Endothelial cell (in vitro differentiated cells): ENCODE measurements around the gene KCNJ12. TPM values are rescaled to one million over a fixed set of nuclear protein-coding genes. Genes with fewer than 3 reads are reported as not detected.

Experiments
- DNase-seq: peaks from one replicate; pipeline ENCODE4 v3.0.0; 2021; ENCODE audit warnings: low spot score
- H3K27ac Mint-ChIP-seq: one replicate; pipeline ENCODE4 v1.8.0; 2021; ENCODE audit warnings: mixed read lengths, inconsistent platforms; ENCODE audit not compliant: unreplicated experiment
- H3K27me3 Mint-ChIP-seq: one replicate; pipeline ENCODE4 v1.8.0; 2021; ENCODE audit warnings: mild to moderate bottlenecking, moderate library complexity, mixed read lengths, inconsistent platforms; ENCODE audit not compliant: unreplicated experiment
- H3K36me3 Mint-ChIP-seq: one replicate; pipeline ENCODE4 v1.8.0; 2021; ENCODE audit warnings: mild to moderate bottlenecking, low read depth, mixed read lengths, inconsistent platforms; ENCODE audit not compliant: unreplicated experiment
- H3K4me1 Mint-ChIP-seq: one replicate; pipeline ENCODE4 v1.8.0; 2021; ENCODE audit warnings: mild to moderate bottlenecking, mixed read lengths, inconsistent platforms; ENCODE audit not compliant: unreplicated experiment
- H3K4me3 Mint-ChIP-seq: one replicate; pipeline ENCODE4 v1.8.0; 2021; ENCODE audit warnings: mild to moderate bottlenecking, mixed read lengths, inconsistent platforms; ENCODE audit not compliant: unreplicated experiment
- H3K9me3 Mint-ChIP-seq: one replicate; pipeline ENCODE4 v1.8.0; 2021; ENCODE audit warnings: mixed read lengths, inconsistent platforms; ENCODE audit not compliant: unreplicated experiment
- CTCF ChIP-seq: fragments of 200-600 bp; sonication (generic); IDR thresholded peaks from one replicate; pipeline ENCODE4 v1.5.0; 2021; ENCODE audit warnings: antibody characterized with exemption; ENCODE audit not compliant: unreplicated experiment
- total RNA-seq: library from RNA; stranded (reverse); fragmentation: NEBNext Ultra II Directional; extraction: Animal tissue kit (Norgen Biotek cat#: 25700); gene quantifications from one replicate; pipeline ENCODE4 v1.2.1, GENCODE V29; 2021; ENCODE audit not compliant: unreplicated experiment

The KCNJ12 gene
- total RNA-seq, 1 donor from 2014 or later, result 0.56 TPM

DNA sequence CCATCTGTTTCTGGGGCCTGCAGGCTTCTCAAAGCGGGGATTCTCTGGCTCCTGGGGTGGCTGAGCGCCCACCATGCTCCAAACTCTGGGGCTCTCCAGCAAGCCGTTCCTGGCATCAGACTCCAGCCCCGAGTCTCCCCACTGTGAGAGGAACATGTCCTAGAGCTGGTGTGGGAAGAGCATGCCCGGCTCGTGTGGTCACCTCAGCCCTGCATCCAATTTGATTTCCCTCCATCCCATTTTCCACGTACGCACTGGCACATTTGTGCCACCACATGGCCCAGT lies 23.2 kb upstream of the KCNJ12 start:
- Mint-ChIP-seq H3K4me3 (no peak overlapping the region), H3K27me3 (peaks cover 7% of the 10 kb centered on the region), H3K36me3 (no peaks in the 10 kb centered on the region), H3K9me3 (no peaks in the 10 kb centered on the region), H3K4me1 (no peaks in the 10 kb centered on the region), H3K27ac (no peak overlapping the region)
- DNase-seq, result no peak
- no peak for TF ChIP-seq CTCF

DNA sequence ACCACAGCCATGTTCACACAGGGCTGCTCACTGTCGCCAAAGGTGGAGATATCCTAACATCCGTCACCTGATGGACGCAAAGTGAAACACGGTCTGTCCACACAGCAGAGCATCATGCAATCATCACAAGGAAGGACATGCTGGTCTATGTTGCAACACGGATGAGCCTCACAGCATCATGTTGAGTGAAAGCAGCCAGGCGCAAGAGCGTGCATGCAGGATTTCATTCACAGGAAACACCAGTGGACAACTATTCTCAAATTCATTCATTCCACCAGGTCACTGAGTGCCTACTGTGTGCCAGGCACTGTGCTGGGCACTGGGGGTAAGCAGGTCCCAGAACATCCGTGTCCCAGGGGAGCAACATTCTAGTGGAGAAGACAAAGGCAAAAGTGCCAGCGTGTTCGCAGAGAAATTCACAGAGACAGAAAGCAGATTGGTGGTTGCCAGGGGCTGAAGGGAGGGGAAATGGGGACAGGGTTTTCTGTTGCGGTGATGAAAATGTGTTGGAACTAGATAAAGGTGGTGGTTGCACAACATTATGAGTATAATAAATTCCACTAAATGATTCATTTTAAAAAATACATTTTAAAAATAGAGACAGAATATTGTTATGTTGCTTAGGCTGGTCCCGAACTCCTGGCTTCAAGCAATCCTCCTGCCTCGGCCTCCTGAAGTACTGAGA lies 22.7 kb upstream of the KCNJ12 start:
- DNase-seq, result no peak
- no peak for TF ChIP-seq CTCF
- H3K27me3 Mint-ChIP-seq, result peaks cover 7% of the 10 kb centered on the region
- H3K36me3 Mint-ChIP-seq, result no peaks in the 10 kb centered on the region
- H3K27ac Mint-ChIP-seq, result no peak overlapping the region
- H3K4me3 Mint-ChIP-seq, result no peak overlapping the region
- H3K4me1 Mint-ChIP-seq, result no peaks in the 10 kb centered on the region
- no peaks in the 10 kb centered on the region for H3K9me3 Mint-ChIP-seq

DNA sequence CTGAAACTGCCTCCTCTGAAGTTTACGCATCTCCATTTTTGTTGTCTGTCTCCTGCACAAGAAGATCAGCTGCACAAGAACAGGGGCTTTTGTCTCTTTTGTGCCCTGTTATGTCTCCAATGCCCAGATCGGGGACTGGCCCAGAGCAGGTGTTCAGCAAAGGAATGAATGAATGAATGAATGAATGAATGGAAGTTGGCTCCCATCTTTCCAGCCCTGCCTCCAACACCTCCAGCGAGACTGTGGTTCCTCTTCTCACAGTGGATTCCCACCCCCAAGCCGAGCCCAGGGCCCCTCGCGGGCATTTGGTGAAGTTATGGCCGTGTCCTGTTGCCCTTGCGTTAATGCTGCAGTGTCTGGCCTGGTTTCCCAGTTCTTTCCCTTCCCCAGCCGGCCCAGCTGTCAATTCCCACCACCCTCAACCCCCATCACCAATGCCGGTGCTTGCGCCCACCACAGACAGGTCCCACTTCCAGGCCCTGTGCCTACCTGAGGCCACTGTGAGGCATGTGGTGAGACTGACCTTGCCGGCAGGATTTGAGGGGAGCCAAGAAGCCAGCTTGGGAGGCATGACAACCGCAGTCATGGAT lies 21.3 kb upstream of the KCNJ12 start:
- Mint-ChIP-seq H3K4me3 (no peak overlapping the region), H3K27ac (no peak overlapping the region)

GRCh38 chr17:21355586-21355985 lies 20.6 kb upstream of the KCNJ12 start:
- Mint-ChIP-seq H3K9me3 (no peaks in the 10 kb centered on the region), H3K36me3 (no peaks in the 10 kb centered on the region), H3K27me3 (peaks cover 8% of the 10 kb centered on the region), H3K4me3 (no peak overlapping the region), H3K27ac (no peak overlapping the region), H3K4me1 (no peaks in the 10 kb centered on the region)
- DNase-seq, result no peak
- TF ChIP-seq CTCF, result no peak

More for the DNA sequence above, 21.3 kb upstream of the KCNJ12 start:
- Mint-ChIP-seq H3K36me3 (no peaks in the 10 kb centered on the region), H3K4me1 (no peaks in the 10 kb centered on the region), H3K9me3 (no peaks in the 10 kb centered on the region), H3K27me3 (peaks cover 7% of the 10 kb centered on the region)
- DNase-seq, result no peak
- TF ChIP-seq CTCF, result no peak

- Mint-ChIP-seq H3K36me3 (no peaks in the 10 kb centered on the region), H3K27me3 (peaks cover 8% of the 10 kb centered on the region), H3K27ac (peak overlapping the region; percentile 27), H3K4me3 (no peak overlapping the region), H3K9me3 (no peaks in the 10 kb centered on the region), H3K4me1 (no peaks in the 10 kb centered on the region)
- DNase-seq, result no peak
- TF ChIP-seq CTCF, result no peak
These were observed 19.5 kb upstream of the KCNJ12 start for GRCh38 chr17:21356537-21357127.
